GM21723 (cell line): ENCODE data around the gene DTNB.

Experiments
- ATAC-seq: cut with Tn5 transposase; IDR thresholded peaks from one replicate; pipeline ENCODE4 v1.9.1; 2021; ENCODE audit warnings: mild to moderate bottlenecking, moderate library complexity; ENCODE audit not compliant: unreplicated experiment

Gene DTNB

DNA sequence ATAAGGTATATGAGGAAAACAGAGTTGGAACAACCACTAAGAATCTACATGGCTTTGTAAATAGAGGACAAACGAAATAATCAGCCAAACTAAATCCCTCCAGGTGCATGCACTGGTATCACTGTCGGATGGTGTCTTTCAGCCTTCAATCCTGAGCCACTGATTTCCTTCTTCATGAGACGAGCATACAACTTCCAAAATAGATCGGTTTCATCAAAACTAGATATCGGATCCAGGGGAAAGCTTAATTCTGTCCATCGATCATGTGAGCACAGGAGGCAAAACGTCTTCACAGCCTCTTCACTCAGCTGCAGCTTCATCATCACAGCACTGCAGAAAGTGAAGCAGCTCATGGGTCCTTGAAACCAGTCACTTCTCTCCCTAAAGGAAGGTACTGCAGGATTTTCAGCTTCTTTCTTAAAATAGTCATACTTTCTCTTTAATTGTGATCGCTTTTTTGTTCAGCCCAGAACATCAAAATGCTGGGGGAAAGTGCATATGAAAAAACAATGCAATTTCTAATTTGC, 80.5 kb downstream of the DTNB start:
- no peak for ATAC-seq

DNA sequence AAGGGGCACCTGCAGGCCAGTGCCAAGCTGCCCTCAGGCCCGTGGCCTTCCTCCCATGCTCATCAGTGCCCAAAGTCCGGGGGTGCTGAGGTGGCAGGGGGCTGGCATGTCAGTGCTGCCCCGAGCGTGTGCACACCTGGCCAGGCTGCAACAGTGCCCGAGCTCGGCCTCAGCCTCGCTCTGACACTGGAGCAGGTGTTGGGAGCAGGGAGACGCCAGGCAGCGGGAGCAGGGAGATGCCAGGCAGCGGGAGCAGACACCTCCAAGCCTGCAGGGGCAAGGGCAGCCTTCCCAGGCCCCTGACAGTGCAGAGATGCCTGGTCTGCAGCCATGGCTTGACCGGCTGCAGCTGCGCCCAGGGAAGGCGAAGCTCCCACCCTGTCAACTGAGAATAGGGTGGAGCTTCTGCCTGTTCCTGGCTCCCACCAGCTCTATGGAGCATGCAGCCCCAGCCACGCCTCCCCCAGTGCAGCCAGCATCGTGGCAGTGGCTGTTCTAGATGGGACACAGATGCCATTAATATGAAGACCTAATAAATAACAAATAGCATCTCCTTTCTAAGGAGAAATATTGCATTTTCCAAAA, 82.4 kb downstream of the DTNB start:
- ATAC-seq: no peak

DNA sequence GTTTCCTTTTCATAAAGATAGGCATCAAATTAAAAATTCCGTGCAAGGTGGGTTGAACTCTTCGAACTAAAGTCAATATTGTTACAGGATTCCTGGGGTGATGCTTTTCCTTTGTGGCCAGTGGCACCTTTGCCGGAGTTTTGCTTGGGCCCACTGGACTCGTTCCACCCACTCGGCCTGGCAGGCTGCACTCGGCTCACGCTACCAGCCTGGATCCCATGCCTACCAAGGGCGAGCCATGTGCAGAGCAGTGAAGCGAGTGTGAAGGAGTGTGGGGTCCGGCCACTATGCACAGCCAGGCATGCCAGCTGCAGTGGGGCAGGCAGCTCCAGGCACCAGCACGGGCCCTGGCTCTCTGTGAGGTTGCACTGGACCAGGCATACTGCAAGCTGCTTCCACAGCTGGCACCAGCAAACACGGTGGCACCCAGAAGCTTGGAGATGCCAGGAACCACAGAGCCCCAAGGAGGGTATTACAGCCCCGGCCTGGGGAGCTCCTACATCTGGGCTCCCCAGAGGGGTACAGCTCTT, 83.6 kb downstream of the DTNB start:
- no peak for ATAC-seq

DNA sequence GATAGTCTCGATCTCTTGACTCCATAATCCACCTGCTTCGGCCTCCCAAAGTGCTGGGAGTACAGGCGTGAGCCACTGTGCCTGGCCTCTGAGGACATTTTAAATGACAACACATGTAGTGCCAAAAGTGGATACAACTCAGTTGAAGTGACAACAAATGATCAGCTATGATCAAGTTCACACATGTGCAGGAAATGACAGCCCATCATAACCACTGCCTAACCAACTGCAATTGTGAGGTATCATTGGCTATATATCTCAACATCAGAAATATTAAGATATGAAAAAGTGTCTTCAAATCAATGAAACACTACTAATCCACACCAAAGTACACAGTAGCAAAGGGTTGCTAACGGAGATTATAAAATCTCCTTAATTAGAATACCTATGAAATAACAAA, 84.8 kb downstream of the DTNB start:
- no peak for ATAC-seq

DNA sequence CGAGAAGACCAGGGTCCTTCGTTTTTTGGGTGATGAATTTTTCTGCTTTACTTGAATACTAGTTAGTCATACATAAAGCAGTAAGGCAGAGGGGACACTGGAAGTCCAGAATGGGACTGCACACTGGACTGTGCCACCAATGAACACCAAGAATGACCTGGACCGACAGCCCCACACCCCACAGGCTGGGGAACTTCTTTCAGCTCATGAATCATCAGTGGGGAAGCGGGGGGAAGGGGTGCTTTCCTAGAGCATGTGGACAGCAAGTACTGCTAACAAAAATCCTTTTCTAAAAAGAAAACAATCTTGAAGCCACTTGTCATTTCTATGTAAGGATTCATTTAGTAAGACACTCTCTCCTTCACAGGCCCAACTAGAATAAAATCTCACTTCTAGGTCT, 86.0 kb downstream of the DTNB start:
- ATAC-seq: peak; percentile 23

DNA sequence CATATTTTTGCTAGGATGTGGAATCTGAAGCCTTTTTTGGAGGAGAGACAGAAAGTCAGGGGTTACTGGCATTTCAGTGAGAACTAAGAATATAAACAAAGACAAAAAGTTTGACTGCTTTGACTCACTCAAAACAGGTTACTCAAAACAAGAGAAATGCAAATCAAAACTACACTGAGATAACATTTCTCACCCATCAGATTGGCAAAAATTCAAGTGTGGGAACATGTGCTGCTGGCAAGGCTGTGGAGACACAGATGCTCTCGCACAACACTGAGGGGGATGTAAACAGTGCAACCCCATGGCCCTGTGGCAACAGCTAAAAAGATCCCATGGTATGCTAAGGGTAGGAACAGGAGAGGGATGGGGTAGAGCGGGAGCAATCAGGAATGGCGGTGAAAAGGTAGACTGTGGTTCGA, 86.6 kb downstream of the DTNB start:
- ATAC-seq: peak; percentile 81

DNA sequence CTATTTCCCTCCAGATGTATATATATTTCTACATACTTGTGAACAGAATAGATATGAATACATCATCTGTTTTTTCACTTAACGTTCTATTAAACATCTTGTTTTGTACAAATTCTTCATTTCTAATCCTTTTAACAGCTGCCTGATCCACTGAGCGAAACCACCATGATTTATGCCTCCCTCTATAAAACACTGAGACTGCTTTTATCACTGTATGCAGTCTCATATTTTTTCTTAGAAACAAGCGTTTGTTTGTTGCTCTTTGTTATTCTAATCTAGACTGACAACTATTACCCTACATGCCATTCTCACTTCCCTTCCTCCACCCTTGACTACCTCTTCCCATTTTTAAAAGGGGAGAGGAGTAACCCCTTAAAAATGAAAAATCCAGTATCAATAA, 88.2 kb downstream of the DTNB start:
- no peak for ATAC-seq

DNA sequence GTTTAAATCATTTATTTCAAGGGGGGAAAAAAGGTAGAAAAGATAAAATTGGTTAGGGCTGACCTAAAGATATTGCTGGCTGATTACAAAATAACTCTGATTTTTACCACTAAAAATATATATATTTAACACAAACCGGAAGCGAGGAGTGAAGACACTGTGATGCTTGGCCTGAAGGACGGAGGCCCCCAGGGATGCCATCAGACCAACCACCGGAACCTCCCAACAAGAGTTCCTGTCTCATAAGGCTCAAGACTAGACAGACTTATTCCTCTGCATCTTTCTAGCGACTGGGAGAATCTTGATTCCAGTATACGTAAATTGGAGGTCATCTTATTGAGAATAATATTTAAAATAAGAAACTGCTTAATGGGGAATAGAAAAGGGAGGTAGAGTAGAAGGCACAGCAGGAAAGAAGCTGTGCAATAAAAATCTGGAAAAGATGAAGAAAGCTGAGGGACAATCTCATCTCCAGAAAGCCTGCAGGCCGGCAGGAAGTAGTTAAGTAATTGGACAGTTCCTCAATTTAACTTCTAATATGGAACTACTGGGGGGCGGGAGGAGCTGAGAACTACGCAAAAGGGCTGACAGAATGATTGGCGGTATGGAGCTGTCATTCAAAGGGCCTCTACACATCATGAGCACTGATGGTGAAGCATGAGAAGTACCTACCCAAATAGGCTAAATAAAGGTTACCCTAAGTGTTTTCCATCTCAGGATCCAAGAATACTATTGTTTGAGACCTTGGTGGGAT, 91.1 kb downstream of the DTNB start:
- no peak for ATAC-seq

DNA sequence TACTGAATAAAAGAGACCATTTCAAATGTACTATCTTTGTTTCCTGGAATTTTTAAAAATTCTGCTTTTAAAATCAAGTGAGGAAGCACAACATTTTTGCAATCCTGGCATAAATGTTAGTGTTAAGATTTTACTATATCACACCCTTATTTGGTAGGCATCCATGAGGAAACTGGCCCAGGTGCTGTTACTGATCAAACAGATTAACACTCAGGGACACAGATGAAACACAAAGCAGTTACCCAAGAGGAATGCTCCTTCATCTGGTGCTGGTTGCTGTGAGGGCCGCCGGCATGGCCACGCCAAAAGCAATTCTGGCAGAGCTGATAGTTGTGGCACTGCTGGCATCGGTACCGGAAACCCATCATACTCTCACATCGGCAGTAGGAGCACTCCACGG, 96.8 kb downstream of the DTNB start:
- no peak for ATAC-seq

DNA sequence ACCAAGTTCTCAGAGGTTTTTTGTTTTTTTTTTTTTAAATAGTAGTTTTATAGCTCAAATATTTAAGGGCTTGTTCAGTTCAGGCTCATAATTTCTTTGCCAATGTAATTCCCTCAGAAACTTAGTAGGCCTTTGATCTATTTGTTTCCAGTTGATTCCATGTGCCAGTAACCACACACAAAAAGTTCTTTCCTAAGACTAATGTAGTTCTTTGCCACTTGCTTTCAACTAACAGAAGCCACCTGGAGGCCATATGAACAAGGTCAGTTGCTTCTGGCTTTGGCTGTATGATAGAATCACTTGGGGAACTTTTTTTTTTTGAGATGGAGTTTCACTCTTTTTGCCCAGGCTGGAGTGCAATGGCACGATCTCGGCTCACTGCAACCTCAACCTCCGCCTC, 100.7 kb downstream of the DTNB start:
- no peak for ATAC-seq

DNA sequence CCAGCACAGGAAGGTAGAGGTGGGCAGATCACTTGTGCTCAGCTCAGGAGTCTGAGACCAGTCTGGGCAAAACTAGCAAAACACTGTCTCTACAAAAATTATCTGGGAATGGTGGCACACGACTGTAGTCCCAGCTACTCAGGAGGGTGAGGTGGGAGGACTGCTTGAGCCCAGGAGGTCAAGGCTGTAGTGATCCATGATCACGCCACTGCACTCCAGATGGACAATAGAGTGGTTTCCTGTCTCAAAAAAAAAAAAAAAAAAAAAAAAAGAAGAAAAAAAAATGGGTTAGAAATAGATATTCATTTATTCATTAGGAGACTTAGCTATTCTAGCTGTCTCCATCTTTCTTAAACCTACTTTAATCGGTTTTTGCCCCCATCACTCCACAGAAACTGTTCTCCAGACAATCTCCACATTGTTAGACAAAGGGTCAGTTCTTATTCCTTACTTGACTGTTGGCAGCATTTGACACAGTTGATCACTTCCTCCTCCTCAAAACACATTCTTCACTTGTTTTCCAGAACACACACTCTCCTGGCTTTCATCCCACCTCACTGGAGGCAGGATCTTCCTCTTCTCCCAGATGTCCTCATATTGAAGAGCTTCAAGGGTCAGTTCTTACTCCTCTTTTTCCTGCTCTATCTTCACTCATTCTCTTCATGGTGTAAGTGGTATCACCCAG, 103.1 kb downstream of the DTNB start:
- no peak for ATAC-seq

DNA sequence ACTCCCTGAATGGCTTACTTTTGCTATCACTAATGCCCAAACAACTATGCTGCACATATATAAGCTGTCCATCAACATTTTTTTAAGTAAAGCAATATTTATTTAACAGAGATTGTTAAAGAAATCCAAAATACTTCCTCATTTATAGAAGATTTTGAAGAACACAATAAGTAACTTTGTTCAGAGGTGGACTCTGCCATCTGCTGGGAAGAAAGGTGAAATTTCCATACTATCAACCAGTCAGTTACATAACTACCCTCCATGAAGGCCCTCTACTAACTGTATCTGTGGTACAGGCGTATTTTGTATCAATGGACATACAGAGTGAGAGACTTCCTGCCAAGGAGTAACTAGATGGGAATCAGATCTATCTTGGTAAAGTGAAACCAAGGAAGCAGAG, 106.0 kb downstream of the DTNB start:
- ATAC-seq: peak; percentile 61

DNA sequence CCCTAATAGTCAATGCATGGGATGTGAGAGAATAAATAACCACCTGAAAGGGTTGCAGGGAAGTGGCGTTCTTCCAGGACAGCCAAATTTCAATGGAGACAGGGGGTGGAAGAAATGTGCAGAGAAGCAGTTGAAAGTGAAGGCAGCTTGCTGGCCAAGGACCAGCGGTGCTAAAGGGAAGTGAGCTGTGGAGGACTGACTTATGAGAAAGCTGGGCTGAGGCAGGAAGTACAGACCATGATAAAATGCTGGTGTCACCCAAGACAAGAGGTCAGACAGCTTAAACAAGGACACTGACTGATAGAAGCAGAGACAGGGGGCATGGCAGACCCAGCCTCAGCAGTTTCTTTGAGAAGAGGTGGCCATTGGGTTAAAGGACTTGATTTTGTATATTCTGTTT, 106.7 kb downstream of the DTNB start:
- peak; percentile 85 for ATAC-seq

DNA sequence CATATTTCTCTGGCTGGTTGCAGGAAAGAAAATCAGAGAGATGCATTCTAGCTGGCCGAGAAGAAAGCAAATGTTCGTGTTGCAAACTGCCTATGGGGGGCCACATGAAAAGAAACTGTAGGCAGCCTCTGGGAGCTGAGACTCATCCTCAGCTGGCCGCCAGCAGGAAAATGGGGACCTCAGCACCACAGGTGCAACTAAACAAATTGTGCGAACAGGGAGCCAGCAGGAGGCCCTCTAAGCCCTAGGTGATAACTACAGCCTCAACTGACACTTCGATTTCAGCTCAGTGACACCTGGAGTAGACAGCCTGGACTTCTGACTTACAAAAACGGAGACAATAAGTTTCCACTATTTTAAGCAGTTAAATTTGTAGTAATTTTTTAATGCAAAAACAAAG, 107.3 kb downstream of the DTNB start:
- ATAC-seq: no peak

DNA sequence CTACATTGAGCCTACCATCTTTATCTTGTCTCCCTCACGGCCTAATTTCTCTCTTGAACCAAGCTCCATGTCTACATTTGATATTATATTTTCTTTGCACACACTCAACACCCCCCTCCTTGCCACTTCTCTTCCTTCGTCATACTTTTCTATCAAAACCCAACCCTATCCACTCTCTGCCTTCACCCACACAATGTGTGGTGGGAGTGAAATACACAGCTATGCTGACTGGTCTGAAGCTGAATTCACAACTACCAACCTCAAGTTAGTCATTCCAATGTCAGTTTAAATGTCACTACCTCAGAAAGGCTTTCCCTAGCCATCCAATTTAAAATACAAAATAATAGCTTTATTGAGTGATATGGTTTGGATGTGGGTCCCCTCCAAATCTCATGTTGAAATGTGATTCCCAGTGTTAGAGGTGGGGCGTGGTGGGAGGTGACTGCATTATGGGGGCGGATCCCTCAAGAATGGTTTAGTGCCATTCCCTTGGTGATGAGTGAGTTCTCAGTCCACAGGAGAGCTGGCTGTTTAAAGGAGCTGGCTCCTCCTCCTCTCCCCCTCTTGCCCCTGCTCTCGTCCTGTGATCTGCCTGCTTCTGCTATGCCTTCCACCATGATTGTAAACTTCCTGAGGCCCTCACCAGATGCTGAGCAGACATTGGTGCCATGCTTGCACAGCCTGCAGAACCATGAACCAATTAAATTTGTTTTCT, 112.1 kb downstream of the DTNB start:
- ATAC-seq: no peak

DNA sequence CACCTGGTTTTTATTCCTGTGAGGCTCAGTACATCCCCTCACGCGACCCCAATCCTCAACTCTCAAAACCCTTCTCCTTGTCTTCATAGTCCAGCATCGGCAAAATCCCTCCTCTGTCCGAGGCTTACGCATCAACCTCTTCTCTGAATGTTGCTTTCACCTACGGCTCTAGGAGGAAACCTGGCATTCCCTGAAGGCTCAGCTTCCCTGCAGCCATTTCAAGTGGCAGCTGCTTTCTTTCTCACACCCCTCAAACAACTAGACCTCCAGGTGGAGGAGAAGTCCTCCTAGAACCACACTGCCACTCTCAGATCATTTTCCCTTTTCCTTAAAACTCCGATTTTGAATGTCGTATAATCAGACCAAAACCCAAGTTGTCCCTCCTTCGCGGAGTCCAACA, 114.2 kb downstream of the DTNB start:
- no peak for ATAC-seq

DNA sequence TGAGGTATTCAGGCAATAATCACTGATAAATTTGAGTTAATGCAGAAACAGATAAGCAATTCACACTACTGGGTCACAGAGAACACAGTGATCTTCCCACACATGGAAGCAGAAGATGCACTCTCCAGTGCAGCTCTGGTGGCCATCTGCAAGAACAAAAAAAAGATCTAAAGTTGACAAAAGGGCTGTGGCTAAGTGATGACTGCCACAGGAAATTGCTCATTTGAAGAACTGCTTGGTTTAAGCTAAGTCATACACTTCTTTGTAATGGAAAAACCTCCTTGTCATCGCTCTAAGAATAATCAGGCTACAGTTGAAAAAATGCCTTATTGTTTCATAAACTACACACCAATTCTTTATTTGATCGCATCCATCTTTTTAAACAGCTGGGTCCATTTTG, 115.1 kb downstream of the DTNB start:
- peak; percentile 73 for ATAC-seq

DNA sequence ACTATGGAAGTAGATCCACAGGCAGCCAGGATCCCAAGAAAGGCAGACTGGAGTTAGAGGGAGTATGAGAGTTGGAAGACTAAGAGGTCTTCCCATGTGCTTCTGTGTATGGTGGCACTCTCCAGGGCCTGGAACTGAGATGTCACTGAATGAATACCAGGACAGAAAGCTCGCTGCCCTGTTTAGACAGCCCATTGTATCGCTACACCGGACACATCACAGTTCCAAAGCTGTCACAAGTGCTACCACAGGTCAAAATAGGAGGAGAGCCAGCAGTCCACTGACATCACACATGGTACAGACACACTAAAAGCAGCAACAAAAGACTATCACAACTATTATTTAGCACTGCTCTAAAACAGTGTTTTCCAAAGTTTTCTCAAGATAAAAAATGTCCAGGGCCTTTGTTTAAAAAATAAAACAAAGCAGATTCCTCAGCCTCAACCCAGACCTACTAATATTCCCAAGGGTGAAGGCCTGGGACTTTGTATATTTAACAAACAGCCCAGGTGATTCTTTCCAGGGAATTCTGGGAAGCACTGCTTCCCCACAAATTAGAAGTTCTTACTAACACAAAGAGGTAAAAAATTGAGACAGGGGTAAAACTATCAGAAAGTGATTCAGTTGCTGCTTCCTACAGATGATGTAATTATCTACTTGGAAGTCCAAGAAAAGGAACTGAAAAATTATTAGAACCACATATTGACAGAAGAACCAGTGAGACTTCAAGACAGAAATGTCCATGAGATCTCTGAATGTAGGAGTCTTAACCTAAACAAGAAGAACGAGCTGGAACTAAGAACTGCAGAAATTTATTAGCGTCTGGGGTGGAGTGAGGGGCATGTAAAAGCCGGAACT, 116.0 kb downstream of the DTNB start:
- peak; percentile 50 for ATAC-seq

DNA sequence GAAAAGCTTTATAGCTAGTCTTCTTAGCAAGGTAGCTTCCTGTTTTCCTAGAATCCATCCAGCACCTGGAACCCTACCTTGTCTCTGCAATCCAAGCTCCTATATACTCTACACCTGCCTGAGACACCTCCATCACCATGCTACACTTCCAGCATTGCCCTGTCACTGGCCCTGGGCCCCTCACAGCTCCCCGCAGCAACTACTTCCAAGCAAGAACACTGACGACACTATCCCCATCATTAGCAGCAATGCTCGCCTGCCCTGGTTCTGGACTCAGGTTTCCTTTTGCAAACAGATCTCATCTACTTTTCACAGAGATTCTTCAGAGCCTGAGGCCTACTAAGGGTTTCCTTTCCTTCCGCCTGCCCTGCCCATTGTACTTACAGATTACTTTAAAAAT, 121.1 kb downstream of the DTNB start:
- ATAC-seq: no peak

DNA sequence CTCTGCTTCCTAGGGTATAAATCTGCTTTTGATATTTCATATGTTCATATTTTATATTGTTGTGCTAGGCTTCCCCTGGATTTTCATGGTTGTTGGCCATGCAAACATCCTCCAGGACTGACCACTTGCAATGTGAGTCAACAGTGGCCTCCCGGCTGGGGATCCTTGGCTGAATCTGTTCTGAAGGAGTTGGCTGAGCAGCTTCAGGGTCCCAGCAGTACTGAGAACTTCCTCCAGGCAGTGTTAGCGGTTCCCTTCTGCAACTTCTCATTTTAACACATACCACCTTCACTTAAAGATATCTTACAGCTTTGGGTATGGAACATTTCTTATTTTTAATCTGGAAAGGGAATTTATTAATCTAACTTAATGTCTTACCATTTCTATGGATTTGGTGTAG, 122.1 kb downstream of the DTNB start:
- no peak for ATAC-seq
